ENCODE measurements around the gene GOSR2. TPM values are rescaled to one million over a fixed set of nuclear protein-coding genes. Genes with fewer than 3 reads are reported as not detected.

GOSR2 gene
- total RNA-seq, 2 donors from 2014 or later: 30.9 to 94.8 TPM

- TF ChIP-seq CTCF (IDR thresholded peaks at IDR 0.05): no peak
- no peaks in the 10 kb centered on the region for H3K9me3 ChIP-seq
- ATAC-seq (ENCODE audit: insufficient number of reproducible peaks, low FRiP score, low read depth) (no peak), DNase-seq (ENCODE audit: low spot score) (no peak)
- H3K4me3 ChIP-seq: no peak overlapping the region
- H3K27me3 ChIP-seq (replicated peaks; ENCODE audit: insufficient read depth): no peaks in the 10 kb centered on the region
- H3K36me3 ChIP-seq: no peaks in the 10 kb centered on the region
- H3K27ac ChIP-seq: no peak overlapping the region
- no peaks in the 10 kb centered on the region for H3K4me1 ChIP-seq (ENCODE audit: control insufficient read depth in 1 of 2, low read depth in 2 of 2)
Measured at GRCh38 chr17:46991617-46992016, 68.7 kb downstream of the GOSR2 start.

Other genes with a start within 250 kb of the GOSR2 start
- gene WNT3, start 104.5 kb upstream of the GOSR2 start, total RNA-seq: under 1 TPM; 0.27 to 0.35 TPM
- 1 to 10 TPM in 1 of 2 donors, not detected in 1; 2.2 TPM for gene WNT9B, start 71.6 kb upstream of the GOSR2 start, total RNA-seq
- not detected for gene RPRML, start 56.1 kb downstream of the GOSR2 start, total RNA-seq